GM12891 (cell line): ENCODE measurements around the gene TMC4.
"Not testable (repeated sequence)": the region's sequence is repeated elsewhere in the genome, so short reads cannot be mapped to it uniquely, and the experiment has no call there.

Experiments used
- PAX5 ChIP-seq: IDR thresholded peaks from 2 replicates; pipeline ENCODE4 v1.6.1; 2011; ENCODE audit warnings: low read length, moderate library complexity, mild to moderate bottlenecking; ENCODE audit not compliant: insufficient read depth, severe bottlenecking
- POLR2A ChIP-seq: IDR thresholded peaks from 2 replicates; pipeline ENCODE4 v1.6.1; 2011; ENCODE audit warnings: low read depth, low read length, control low read depth
- POLR2AphosphoS5 ChIP-seq: IDR thresholded peaks from 2 replicates; pipeline ENCODE4 v1.6.1; 2011; ENCODE audit warnings: low read depth, low read length, control low read depth
- POU2F2 ChIP-seq: IDR thresholded peaks from 2 replicates; pipeline ENCODE4 v1.6.1; 2011; ENCODE audit warnings: low read depth, mild to moderate bottlenecking, control low read depth, low read length, moderate library complexity
- SPI1 ChIP-seq: IDR thresholded peaks from 2 replicates; pipeline ENCODE4 v1.6.1; 2011; ENCODE audit warnings: low read depth, low read length, control low read depth
- TAF1 ChIP-seq: IDR thresholded peaks from 2 replicates; pipeline ENCODE4 v1.6.1; 2011; ENCODE audit warnings: low read depth, low read length, control low read depth

DNA sequence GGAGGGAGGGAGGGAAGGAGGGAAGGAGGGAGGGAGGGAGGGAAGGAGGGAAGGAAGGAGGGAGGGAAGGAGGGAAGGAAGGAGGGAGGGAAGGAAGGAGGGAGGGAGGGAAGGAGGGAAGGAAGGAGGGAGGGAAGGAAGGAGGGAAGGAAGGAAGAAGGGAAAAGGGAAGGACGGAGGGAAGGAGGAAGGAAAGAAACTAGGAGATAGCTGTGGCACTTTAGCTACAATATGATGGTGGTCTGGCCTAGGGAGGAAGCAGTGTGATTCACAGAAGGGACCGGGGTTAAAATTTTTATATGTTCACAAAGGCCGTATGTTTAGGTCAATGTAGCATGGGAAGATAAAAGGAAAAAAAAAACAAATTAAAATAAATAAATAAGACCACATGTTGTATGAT lies 8.9 kb upstream of the TMC4 start:
- TF ChIP-seq POLR2A, SPI1, POLR2AphosphoS5, TAF1, POU2F2, PAX5: not testable (repeated sequence)
